ENCODE data around the gene GAS7. TPM values are rescaled to one million over a fixed set of nuclear protein-coding genes. Genes with fewer than 3 reads are reported as not detected.
A peak's percentile ranks its signal among the peaks of the same experiment; 100 is the strongest.

The GAS7 gene
- total and polyA plus RNA-seq, 2 of the 13 experiments (the other 11 are each of a cell fraction or from before 2014, with no cell fraction given), result 1.0 to 5.2 TPM

DNA sequence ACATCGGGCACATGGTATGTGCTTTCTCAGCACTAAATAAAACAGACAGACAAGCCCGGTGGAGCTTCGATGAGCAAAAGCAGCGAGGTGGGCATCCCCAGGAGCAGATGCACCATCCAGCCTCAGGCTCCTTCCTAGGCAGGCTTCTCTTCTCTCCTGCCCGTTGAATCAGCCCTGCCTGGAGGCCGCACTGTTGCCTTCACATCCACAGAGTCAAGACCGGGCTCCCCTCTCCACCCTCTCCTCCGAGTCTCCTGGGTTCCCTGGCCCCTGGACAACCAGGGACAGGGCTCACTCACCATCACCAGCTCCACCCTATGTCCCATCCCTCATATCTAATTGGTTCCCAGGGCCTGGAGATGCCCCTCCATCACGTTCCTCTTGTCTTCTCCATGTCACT lies 213.6 kb downstream of the GAS7 start (continued):
- TF ChIP-seq, protein P1, sequence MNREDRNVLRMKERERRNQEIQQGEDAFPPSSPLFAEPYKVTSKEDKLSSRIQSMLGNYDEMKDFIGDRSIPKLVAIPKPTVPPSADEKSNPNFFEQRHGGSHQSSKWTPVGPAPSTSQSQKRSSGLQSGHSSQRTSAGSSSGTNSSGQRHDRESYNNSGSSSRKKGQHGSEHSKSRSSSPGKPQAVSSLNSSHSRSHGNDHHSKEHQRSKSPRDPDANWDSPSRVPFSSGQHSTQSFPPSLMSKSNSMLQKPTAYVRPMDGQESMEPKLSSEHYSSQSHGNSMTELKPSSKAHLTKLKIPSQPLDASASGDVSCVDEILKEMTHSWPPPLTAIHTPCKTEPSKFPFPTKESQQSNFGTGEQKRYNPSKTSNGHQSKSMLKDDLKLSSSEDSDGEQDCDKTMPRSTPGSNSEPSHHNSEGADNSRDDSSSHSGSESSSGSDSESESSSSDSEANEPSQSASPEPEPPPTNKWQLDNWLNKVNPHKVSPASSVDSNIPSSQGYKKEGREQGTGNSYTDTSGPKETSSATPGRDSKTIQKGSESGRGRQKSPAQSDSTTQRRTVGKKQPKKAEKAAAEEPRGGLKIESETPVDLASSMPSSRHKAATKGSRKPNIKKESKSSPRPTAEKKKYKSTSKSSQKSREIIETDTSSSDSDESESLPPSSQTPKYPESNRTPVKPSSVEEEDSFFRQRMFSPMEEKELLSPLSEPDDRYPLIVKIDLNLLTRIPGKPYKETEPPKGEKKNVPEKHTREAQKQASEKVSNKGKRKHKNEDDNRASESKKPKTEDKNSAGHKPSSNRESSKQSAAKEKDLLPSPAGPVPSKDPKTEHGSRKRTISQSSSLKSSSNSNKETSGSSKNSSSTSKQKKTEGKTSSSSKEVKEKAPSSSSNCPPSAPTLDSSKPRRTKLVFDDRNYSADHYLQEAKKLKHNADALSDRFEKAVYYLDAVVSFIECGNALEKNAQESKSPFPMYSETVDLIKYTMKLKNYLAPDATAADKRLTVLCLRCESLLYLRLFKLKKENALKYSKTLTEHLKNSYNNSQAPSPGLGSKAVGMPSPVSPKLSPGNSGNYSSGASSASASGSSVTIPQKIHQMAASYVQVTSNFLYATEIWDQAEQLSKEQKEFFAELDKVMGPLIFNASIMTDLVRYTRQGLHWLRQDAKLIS (CRISPR knock-in tag; IDR thresholded peaks at IDR 0.05), result no peak
- no peak for TF ChIP-seq ZNF777 (CRISPR knock-in tag; IDR thresholded peaks at IDR 0.05)

DNA sequence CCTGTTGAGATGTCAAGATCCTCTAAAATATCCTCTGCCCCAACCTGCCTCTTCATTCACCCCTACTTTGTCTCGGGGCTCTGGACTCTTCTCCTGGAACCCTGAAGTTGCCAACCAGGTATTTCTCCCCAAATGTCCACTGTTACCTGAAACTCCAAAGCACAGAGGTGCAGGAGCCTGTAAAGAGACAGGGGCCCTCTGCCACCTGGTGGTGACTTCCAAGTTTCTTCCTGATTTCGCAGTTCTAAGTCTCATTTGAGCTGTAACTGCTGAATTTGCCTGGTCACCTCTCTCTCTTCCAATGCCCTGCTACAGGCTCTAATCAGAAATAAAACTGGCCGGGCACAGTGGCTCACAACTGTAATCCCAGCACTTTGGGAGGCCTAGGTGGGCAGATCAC lies 216.2 kb downstream of the GAS7 start:
- intact Hi-C loops (cut with micrococcal nuclease; ENCODE audit: unreplicated experiment), result no loop called here
- Histone ChIP-seq H3K4me1 (ENCODE audit: insufficient read depth, low read length) (no peaks in the 10 kb centered on the region), H3K4me3 (replicated peaks in 1 of 3; ENCODE audit: insufficient read depth in 1 of 3, low read depth in 2 of 3, low read length in 3 of 3) (no peak overlapping the region), H2AFZ (ENCODE audit: low read length) (no peak overlapping the region), H3K9ac (ENCODE audit: insufficient read depth, low read depth, low read length) (no peak overlapping the region), H3K9me3 (ENCODE audit: low read length) (no peaks in the 10 kb centered on the region), H3K79me2 (ENCODE audit: insufficient read depth, low read length) (no peaks in the 10 kb centered on the region), H3K4me2 (ENCODE audit: low read depth, low read length) (no peak overlapping the region), H3K27me3 (ENCODE audit: control insufficient read depth in 1 of 2, insufficient read depth in 2 of 2, low read length in 2 of 2) (peaks cover 0 to 2% of the 10 kb centered on the region in 2 experiments; a peak in 3 of 5 replicates), H4K20me1 (ENCODE audit: insufficient read depth, low read length) (no peaks in the 10 kb centered on the region), H3K27ac (ENCODE audit: extremely low read length, insufficient read depth, low read length) (no peak overlapping the region), H3K36me3 (replicated peaks in 1 of 2; ENCODE audit: control insufficient read depth in 1 of 2, insufficient read depth in 2 of 2, low read length in 2 of 2) (no peaks in the 10 kb centered on the region)
- DNase-seq (ENCODE audit: low spot score), result peak; percentile 2
- in situ Hi-C loops (cut with HindIII; ENCODE audit: extremely low pct_ligation_motif_present, low pct_unique_long_range_greater_than_20kb), result no loop called here
- ChIA-PET CTCF (ENCODE audit: low intra/inter-chr PET ratio, low total read pairs) (interaction anchor here (0.6 kb wide), 1 partner anchor 58 kb away, joined by 3 read pairs; no protein-coding TSS in a partner anchor), POLR2A (no interaction called here)
- 2% methylated on average over 3 of the region's 3 CpGs for WGBS (ENCODE audit: low lambda C conversion rate)
- peak; percentile 37; the same call in 1 of the 3 replicates for ATAC-seq
- no peak for FAIRE-seq
- BruUV-seq (replicated peaks), result no TSS peak
- TF ChIP-seq HNF4G (IDR thresholded peaks at IDR 0.05; ENCODE audit: borderline replicate concordance, low read depth, low read length) (no peak), HNF4G (CRISPR knock-in tag; IDR thresholded peaks at IDR 0.05; ENCODE audit: borderline replicate concordance, low read depth) (no peak), ZFP41 (CRISPR knock-in tag; IDR thresholded peaks at IDR 0.05; ENCODE audit: borderline replicate concordance) (no peak), SMC3 (IDR thresholded peaks at IDR 0.05; ENCODE audit: low read length) (peak; percentile 22; the same call in 1 of the 2 replicates), DNMT3B (CRISPR knock-in tag; conservative IDR thresholded peaks at IDR 0.05) (no peak)
- TF ChIP-seq, protein P2, sequence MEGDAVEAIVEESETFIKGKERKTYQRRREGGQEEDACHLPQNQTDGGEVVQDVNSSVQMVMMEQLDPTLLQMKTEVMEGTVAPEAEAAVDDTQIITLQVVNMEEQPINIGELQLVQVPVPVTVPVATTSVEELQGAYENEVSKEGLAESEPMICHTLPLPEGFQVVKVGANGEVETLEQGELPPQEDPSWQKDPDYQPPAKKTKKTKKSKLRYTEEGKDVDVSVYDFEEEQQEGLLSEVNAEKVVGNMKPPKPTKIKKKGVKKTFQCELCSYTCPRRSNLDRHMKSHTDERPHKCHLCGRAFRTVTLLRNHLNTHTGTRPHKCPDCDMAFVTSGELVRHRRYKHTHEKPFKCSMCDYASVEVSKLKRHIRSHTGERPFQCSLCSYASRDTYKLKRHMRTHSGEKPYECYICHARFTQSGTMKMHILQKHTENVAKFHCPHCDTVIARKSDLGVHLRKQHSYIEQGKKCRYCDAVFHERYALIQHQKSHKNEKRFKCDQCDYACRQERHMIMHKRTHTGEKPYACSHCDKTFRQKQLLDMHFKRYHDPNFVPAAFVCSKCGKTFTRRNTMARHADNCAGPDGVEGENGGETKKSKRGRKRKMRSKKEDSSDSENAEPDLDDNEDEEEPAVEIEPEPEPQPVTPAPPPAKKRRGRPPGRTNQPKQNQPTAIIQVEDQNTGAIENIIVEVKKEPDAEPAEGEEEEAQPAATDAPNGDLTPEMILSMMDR (CRISPR knock-in tag; IDR thresholded peaks at IDR 0.05), result peak; percentile 34
